NCI-H2029 treated with DMSO at 0.1 percent for 48 hours (cell line): ENCODE measurements around the gene BEST1.
A peak's percentile ranks its signal among the peaks of the same experiment; 100 is the strongest.
"Not testable (repeated sequence)": the region's sequence is repeated elsewhere in the genome, so short reads cannot be mapped to it uniquely, and the experiment has no call there.

Experiments
- DNase-seq: peaks from one replicate; lab custom pipeline; 2025; lab: John Stamatoyannopoulos, UW

The BEST1 gene

DNA sequence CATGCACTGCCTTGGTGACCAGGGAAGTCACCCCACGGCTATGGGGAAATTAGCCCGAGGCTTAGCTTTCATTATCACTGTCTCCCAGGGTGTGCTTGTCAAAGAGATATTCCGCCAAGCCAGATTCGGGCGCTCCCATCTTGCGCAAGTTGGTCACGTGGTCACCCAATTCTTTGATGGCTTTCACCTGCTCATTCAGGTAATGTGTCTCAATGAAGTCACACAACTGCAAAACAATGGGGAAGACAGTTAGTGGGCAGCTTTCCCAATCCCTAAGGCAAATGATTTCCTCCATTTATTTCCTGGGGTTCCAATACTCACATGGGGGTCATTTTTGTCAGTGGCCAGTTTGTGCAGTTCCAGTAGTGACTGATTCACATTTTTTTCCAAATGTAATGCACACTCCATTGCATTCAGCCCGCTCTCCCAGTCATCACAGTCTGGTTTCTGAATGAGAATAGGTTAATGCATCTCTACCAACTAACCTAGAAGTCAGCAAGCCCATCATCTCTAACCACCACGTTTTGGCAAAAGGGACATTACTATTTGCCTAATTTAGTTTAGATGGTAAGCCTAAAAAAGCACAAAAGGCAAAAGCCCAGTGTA is 14.6 kb downstream of the BEST1 start:
- not testable (repeated sequence) for DNase-seq

DNA sequence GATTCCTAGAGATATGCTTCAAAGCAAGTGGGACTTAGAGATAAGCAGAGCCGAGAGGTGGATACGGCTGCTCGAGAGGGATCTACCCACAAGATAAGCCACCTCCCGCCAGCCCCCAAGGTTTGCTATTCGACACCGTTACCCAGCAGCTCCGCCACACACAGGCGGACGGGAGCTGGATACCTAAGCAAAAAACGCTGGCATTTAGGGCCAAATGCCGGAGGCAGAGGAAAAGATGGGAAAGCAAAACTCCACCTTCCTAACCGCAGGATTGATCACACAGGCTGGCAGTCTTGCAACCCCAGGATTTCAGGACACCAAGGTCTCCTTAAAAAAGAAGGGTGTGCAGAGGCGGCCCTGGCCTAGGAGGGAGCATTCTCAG is 16.6 kb downstream of the BEST1 start:
- DNase-seq: no peak

DNA sequence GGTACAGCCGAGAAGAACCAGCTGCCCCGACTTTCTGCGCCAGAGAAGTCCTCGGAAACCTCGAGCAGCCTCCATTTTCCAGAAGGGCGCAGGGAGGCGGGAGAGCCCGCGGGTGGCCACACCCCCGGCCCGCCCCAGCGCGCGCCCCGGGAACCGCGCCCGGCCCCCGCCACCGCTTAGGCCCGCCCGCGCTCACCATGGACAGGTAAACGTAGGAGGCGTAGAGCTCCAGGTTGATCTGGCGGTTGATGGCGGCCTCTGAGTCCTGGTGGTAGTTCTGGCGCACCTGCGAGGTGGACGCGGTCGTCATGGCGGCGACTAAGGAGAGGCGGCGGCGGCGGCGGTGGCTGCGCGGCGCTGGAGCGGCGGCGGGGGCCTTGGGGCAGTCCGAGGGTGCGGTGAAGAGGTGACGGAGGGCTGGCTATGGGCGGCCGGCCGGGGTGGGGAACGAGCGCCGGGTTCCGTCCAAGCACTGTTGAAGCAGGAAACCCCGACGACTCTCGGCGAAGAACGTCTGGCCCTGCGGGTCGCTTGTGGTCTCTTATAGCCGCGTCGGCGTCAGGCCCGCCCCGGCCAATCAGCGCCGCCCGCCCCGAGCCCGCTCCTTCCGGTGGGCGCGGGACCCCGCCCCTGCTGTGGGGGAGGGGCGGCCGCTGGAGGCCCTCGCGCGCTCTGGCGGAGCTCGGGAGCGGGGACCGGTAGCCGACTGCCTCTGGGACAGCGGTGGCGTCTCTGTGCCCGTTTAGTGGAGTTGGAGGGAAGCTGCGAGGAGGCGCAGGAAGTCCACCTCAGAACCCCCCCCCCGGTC is 17.2 kb downstream of the BEST1 start, which contains the start of gene FTH1:
Gene FTH1 (minus strand): TSS at position 519 of the 808 bp plus-strand sequence. CDS start 209 bp downstream, at position 310.
- peak; percentile 61 for DNase-seq

DNA sequence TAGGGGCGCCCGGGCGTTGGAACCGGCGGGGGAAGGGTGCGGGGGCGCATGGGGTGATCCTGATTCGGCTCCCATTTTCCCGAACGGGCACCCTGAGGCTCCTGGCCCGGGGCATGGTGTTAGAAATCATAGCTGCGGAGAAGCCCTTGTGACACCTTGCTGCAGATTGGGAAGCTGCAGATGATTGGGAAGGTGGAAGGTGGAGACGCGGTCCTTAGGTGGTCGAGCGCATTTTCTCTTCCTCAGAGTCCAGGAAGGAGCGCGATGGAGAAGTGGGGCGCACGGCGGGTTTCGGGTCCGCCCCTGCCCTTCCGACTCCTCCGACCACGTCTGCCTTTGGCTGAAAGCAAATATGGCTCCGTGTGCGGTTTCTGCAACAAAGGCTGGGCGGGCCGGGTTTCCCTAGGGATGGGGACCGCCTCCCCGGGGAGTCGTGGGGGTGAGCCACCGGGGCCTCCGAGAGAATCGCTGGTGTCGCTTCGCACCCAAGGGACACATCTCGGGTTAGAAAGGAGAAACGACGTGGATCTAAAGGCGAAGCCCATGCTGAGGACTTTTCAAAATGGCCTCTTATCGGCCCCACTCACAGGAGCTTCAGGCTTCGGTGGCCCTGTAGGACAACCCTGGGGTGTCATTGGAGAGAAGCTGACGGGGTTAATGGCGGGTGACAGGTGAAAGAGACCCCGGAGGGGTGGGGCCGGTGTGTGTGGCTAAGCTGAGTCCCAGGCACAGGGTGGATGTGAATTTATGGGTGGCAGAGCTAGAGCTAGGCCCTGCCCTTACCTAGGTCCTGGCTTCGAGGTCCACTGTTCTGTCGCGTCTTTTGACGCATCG is 18.0 kb downstream of the BEST1 start:
- DNase-seq: no peak

DNA sequence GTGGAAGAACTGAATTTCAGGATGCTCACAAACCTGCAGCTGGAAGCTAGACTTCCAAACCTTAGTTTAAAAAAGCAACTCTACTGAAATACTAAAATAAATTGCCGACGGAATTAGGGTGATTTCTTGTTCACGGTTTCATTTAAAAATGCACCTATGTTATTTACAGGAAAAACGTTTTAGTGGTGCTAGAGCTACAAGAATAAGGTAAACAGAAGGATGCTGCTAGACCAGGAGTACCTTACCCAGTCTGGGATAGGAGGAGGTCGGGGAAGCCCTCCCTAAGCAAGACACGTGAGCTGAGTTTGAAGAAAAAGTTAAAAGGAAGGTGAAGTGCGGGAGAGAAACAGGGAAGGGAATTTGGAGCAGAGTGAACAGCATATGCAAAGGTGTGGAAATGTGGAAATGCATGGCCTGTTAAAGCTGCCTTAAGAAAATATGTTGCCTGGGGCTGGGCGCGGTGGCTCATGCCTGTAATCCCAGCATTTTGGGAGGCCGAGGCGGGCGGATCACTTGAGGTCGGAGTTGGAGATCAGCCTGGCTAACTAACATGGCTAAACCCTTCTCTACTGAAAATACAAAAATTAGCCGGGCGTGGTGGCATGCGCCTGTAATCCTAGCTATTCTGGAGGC is 18.7 kb downstream of the BEST1 start:
- DNase-seq: no peak

DNA sequence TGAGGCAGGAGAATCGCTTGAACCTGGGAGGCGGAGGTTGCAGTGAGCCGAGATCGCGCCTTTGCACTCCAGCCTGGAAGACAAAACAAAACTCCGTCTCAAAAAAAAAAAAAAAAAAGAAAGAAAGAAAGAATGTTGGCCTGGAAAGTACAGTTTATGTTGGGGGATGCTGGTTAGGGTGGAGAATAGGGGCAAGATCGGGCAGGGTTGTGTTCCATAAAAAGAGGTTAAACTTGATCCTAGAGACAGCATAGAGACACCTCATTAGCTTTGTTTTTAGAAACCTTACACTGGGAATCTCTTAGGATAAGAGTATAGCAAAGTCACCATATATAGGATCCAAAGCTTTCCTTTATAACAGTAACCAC is 19.2 kb downstream of the BEST1 start:
- DNase-seq: no peak

DNA sequence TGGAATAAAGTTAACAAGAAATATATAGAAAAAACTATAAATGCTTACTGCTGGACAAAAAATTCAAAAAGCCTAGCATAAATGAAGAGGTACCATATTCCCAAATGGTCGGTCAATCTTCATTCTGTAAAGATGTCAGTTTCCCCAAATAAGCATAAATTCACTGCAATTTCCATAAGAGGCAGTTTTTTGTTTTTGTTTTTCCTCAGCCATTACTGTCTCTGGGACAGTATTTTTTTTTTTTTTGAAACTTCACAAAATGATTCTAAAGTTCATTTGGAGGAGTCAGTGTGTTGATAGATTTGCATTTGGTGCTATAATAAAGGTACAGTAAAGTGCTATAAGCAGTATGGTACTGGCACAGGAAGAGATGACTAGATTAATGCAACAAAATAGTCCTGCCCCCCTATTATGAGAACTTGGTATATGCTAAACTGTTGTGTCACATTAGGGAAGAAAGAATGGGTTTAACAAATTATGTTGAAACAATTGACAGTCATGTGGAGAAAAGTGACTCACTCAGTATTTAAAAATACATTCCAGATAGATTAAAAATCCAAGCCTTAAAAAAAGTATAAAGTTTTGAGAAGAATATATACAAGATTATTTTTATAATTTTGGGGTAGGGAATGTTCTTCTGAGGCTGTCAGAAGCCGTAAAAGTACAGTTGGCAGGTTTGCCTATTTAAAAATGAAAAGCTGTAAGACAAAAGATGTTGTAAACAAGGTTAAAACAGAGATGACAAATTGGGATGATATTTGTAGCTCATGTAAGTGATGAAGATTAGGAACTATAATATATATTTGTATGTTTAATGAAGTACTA is 19.9 kb downstream of the BEST1 start:
- no peak for DNase-seq

DNA sequence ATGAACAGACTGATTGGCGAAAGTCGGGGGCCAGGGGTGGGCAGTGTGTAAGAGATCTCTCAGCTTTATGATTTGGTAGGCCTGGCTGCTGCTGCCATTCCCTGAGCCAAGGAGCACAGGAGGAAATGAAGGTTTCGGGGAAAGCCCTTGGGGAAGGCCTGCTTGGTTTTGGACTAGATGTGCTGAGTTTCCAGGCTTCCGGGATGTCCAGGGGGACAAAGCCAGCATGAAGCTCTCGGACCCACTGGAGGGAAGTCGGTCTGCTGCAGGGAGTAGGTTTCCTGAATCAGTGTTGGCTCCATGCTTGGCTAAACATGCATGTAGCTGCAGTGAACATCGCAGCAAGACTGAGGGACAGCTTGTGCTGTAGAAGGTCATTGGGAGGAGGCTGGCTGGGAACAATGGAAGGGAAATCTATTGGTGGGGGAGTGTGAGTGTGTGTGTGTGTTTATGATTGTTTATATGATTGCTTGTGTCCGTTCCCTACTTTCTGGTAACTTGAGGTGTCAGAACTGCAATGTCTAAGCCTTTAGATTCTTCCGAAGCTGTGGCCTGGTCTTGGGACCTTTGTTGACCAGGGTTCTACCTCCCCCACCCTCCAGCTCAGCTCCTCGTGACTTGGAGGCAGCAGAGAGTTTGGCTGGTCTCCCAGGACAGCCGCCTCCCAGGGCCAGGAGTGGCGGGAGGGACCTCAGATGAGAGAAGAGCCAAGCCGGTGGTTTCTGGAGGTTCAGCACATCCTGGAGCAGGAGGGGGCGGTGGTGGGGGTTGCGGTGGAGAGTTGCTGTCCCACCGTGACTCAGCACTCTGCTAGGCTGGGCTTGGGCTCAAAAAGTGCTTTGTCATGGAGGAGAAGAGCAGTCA is 21.3 kb downstream of the BEST1 start:
- DNase-seq: peak; percentile 79

DNA sequence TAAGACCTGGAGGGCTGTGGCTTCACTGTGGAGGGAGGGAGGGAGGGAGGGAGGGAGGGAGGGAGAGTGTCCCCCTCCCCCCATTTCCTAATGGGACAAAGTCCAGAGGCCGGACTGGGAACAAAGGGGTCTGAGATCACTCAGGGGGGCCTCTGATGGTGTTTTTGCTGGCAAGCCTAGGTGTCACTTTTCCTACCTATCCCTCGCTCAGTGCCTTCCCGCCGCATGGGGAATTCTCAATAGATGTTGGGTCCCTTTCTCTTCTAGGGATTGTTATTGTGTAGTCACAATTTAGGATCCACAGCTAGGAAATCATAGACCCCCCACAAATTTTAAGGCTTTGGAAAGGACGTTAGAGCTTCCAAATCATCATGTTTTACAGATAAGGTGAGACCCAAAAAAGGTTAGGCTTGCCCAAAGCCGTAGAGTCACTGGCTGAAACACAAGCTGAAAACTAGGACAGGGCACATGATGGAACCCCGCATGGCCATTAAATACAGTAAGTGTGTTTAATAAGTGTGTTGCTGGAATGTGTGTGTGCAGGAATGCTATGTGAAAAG is 22.0 kb downstream of the BEST1 start:
- no peak for DNase-seq

DNA sequence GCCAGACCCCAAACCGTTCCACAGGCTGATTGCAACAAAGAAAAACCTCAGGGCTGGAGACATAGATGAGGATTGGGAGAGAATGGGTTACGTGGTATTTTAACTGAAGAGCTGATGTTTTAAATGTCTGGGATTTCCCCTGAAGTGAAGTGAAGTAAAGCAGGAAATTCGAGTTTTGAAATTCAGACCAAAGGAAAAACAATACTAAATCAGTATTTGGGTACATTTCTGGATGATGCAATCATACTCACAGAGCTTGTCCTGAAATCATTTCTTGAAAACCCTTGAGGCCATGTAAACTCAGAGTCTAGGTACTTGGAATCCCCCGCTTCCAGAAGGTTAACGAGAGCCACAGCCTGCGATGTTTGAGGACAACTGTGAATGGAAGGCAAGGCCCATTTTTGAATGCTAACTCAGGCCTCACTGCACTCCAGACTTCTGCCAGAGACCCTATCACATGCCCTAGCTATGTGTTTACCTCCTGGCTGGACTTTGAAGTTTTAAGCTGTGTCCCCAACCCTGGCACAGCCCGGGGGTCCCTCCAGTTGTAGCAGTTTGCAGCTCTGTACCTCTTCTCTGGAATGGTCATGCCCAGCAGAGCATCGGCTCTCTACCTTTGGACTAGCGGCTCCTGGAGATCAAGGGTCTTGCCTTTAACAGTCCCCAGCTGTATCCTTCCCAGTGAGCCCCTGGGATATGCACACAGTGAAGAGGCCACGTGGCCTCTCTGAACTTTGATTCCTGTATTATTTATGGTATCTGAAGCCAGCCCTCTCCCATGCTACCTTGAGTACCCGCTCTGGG is 22.7 kb downstream of the BEST1 start:
- no peak for DNase-seq

DNA sequence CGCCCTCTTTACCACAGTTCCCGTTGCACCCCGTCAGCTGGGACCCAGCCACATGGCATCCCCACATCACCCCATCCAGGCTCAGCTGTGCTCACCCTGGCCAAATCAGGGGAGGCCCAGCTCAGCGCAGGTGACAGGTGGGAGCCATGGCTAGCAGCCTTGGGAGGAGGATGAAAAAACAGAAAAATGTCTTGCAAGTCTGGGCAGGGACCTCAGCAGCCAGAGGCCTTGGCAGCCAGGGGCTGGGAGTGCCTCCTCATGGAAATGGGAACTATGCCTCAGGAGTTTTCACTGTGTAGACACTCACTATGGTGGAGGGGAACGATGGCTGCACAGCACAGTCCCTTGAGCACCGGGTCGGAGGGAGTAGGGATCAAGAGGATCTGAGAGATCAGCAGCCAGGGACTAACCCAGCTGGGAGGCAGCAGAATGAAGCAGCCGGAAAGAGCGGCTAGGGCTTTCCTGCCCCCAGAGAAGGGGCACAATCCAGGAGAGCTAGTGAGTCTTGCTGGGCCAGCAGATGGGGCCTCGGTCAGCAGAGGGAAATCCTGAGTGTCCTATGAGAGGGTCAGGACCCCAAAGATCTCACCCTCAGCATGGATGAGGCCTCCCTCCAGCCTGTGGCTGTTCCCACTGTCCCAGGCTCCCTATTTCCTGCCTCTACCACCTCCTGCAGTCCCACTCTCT is 23.5 kb downstream of the BEST1 start:
- no peak for DNase-seq

DNA sequence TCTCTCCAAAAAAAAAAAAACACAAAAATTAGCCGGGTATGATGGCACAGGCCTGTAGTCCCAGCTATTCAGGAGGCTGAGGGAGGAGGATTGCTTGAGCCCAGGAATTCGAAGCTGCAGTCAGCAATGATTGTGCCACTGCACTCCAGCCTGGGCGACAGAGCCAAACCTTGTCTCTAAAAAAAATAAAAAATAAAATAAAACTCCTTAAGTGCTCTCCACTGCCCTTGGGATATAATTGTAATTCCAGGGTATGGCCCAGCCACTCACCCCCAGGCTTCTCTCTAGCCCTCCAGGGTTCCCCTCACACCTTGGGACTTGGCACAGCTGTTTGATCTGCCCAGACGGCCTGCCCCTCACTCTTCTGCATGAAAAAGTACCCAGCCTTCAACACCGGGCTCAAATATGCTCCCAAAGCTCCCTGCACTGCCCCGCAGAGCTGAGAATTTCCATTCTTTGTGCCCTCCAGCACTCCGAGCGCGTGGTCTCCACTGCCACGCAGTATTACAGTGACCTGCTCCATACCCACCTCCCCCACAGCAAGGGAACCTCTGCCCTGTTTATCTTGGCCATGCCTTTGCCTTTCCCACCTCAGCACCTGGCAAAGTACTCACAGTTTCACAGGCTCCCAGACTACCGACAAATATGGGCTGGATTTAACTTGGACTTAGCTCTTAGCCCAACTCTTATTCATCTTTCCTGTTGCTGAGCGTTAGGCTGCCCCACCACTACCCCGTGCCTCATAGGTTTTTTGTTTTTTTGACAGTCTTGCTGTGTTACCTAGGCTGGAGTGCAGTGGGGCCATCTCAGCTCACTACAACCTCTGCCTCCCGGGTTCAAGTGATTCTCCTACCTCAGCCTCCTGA is 24.8 kb downstream of the BEST1 start:
- DNase-seq: peak; percentile 44

DNA sequence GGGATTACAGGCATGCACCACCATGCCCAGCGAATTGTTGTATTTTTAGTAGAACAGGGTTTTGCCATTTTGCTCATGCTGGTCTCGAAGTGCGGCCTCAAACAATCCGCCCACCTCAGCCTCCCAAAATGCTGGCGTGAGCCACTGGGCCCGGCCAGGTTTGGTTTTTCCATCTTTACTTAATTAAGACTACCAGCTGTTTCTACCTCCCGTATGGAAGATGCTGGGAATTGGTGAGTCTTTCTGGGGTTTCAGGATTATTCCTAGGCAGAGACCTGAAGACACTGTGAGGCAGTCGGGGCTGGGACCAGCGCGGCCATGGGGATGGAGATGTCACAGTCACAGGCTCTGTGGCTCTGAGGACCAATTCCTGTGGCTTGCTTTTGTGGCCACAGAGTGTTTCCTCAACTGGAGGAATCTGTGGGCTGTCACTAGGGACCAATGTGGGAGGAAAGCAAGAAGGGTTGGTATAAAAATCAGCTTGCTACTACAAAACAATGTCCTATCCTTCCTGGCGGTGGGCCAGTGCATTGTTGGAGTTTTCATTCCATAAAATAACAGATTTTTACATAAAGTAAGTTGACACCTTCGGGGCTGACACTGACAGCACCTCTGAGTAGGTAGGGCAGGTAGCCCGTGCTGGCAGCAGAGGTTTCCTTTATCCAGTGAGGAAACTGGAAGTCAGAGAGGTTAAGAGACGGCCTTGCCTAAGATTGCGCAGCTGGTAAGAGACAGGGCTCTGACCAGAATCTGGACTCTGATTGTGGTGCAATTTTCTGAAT is 25.7 kb downstream of the BEST1 start:
- no peak for DNase-seq

DNA sequence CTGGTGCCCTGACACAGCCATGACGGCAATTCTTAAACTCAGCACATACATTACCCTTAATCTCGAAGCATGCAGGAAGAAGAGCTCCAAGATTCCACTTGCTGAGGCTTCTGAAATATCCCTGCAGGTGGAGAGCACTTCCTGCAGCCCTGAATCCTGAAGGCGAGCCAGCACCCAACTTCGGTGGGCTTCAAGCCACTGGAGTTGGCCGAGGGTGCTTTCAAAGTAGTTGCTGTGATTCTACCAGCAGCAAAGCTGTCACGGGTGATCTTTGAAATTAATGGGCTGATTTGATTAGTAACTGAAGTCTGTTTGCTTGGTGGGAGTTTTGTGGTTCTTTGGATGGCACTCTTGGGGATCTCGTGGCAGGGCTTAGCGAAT is 26.3 kb downstream of the BEST1 start:
- no peak for DNase-seq

DNA sequence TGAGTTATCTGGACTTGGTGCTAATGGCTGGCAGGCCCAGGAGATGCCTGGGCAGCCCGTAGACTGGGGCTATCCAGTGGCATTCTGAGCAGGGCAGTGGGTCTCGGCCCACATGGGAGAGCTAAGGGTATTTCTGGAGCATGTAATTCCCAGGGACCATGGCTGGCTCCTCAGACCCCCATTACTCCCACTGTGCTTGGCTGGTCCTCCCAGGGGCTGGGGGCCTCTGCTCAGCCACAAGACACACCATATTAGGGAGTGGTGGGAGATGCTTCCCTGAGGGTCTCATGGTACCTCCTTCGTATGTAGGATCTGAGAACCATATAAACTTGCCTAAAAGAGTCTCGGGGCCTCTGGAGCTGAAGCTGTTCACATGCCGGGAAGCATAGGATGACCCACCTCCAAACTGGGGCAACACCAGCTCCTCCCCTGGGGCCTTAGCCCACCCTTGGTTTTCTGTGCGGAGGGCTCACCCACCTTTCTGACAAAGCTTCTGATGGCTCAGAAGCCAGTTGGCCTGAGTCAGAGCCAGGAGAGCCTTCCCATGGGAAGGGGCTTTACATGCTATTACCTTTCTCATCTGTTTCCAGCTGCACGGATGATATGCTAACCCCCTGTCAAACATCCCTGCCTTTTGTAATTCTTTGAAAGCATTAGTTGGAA is 26.8 kb downstream of the BEST1 start:
- no peak for DNase-seq
